Panc1 (cell line): ENCODE results near the gene RPS6KA1. TPM values are rescaled to one million over a fixed set of nuclear protein-coding genes. Genes with fewer than 3 reads are reported as not detected.
A peak's percentile ranks its signal among the peaks of the same experiment; 100 is the strongest.

Experiments
- ATAC-seq: fragments of 200-7000 bp; cut with Tn5 transposase; 2 replicates; pipeline ENCODE4 v1.9.1; 2020; ENCODE audit warnings: mild to moderate bottlenecking, moderate library complexity
- BruUV-seq: library from RNA; stranded (reverse); fragments of 400-500 nt; replicated peaks from 2 replicates; lab custom pipeline; 2021; lab: Mats Ljungman, UMichigan
- CTCF ChIA-PET: fragments of 300-600 bp; sonication (Branson Sonifier 250); formaldehyde crosslinking; loops from one replicate; lab custom pipeline; 2022; ENCODE audit warnings: antibody characterized with exemption; lab: Charles Lee
- POLR2A ChIA-PET: fragments of 300-600 bp; sonication (Branson Sonifier 250); formaldehyde crosslinking; loops from one replicate; lab custom pipeline; 2022; ENCODE audit warnings: antibody characterized with exemption; lab: Charles Lee
- DNase-seq: peaks from one replicate; pipeline ENCODE4 v3.0.0-alpha.2; 2010; ENCODE audit warnings: low read depth, low spot score
- H3K27ac ChIP-seq: 2 replicates; pipeline ENCODE4 v1.5.1; 2011; ENCODE audit warnings: mild to moderate bottlenecking, low read length, inconsistent platforms
- H3K27me3 ChIP-seq: fragments of 200-500 bp; sonication (Bioruptor generic); 2 replicates; pipeline ENCODE4 v1.6.0; 2014; ENCODE audit warnings: low read length, inconsistent platforms; ENCODE audit not compliant: control insufficient read depth, insufficient read depth
- H3K36me3 ChIP-seq: fragments of 200-500 bp; sonication (Bioruptor generic); 2 replicates; pipeline ENCODE4 v1.5.1; 2014; ENCODE audit warnings: inconsistent platforms, mild to moderate bottlenecking, low read length, moderate library complexity; ENCODE audit not compliant: control insufficient read depth, insufficient read depth
- H3K4me1 ChIP-seq: 2 replicates; pipeline ENCODE4 v1.5.1; 2011; ENCODE audit warnings: inconsistent platforms, mild to moderate bottlenecking, low read length, moderate library complexity; ENCODE audit not compliant: control insufficient read depth, insufficient read depth
- H3K4me3 ChIP-seq, 2 experiments: 2 replicates each; pipeline ENCODE4 v1.5.1; 2011 to 2012; ENCODE audit warnings: low read depth in 2 of 2, low read length in 2 of 2, mild to moderate bottlenecking in 2 of 2, inconsistent platforms in 1 of 2, moderate library complexity in 1 of 2
- H3K9me3 ChIP-seq: fragments of 200-500 bp; sonication (Bioruptor generic); 2 replicates; pipeline ENCODE4 v1.5.1; 2014; ENCODE audit warnings: low read depth, mild to moderate bottlenecking, inconsistent platforms, low read length, moderate library complexity; ENCODE audit not compliant: control insufficient read depth, insufficient read depth
- CTCF ChIP-seq: fragments of 450-650 bp; IDR thresholded peaks from 2 replicates; pipeline ENCODE4 v1.5.1; 2017; ENCODE audit warnings: mild to moderate bottlenecking
- POLR2AphosphoS5 ChIP-seq: IDR thresholded peaks from 2 replicates; pipeline ENCODE4 v1.6.1; 2012; ENCODE audit warnings: mild to moderate bottlenecking, low read depth, low read length, moderate library complexity
- REST ChIP-seq, 2 experiments: IDR thresholded peaks; 2 replicates each; pipeline ENCODE4 v1.6.1; 2011 to 2012; ENCODE audit warnings: low read depth in 2 of 2, control low read depth in 1 of 2, low read length in 1 of 2, mild to moderate bottlenecking in 1 of 2, moderate library complexity in 1 of 2; ENCODE audit not compliant: insufficient read depth in 1 of 2
- SIN3A ChIP-seq: IDR thresholded peaks from 2 replicates; pipeline ENCODE4 v1.6.1; 2012; ENCODE audit warnings: low read depth, mild to moderate bottlenecking, low read length, moderate library complexity, borderline replicate concordance; ENCODE audit not compliant: insufficient read depth
- TCF7L2 ChIP-seq: IDR thresholded peaks from 2 replicates; pipeline ENCODE4 v1.6.1; 2011; ENCODE audit warnings: mild to moderate bottlenecking, low read depth, low read length, inconsistent platforms
- in situ Hi-C: cut with HindIII; loops from 2 replicates; pipeline ENCODE4 v1.10.0; 2016; ENCODE audit warnings: low sequenced_read_pairs, low pct_unique_long_range_greater_than_20kb
- intact Hi-C: fragments of 100-400 bp; cut with micrococcal nuclease; formaldehyde crosslinking; loops from one replicate; pipeline ENCODE4 v1.10.0; 2022; ENCODE audit not compliant: unreplicated experiment
- total RNA-seq: library from RNA; stranded (reverse); gene quantifications from one replicate; pipeline ENCODE4 v1.2.1, GENCODE V29; 2021; ENCODE audit not compliant: unreplicated experiment

The RPS6KA1 gene
- total RNA-seq, 1 experiment from 2014 or later: 44.0 TPM

GRCh38 chr1:26537951-26538352 lies 8.4 kb downstream of the RPS6KA1 start:
- intact Hi-C loops: loop anchor here (10.0 kb wide), 1 partner anchor 63 kb away; the partner anchor contains the start of gene HMGN2
- no TSS peak for BruUV-seq
- TF ChIP-seq CTCF (no peak), POLR2AphosphoS5 (no peak), REST (IDR thresholded peaks at IDR 0.05; ENCODE audit: insufficient read depth in 1 of 2, low read depth in 2 of 2, low read length in 1 of 2) (no peak), SIN3A (no peak), TCF7L2 (no peak)
- Histone ChIP-seq H3K9me3 (no peaks in the 10 kb centered on the region), H3K4me1 (peaks cover 3% of the 10 kb centered on the region; the same call in 1 of the 2 replicates), H3K27ac (no peak overlapping the region), H3K4me3 (no peak overlapping the region), H3K36me3 (no peaks in the 10 kb centered on the region), H3K27me3 (no peaks in the 10 kb centered on the region)
- peak; percentile 49; the same call in 1 of the 2 replicates for ATAC-seq
- in situ Hi-C loops: no loop called here
- CTCF ChIA-PET: interaction anchor here (0.6 to 1.5 kb wide), 5 partner anchors 10 to 95 kb away, joined by 3 to 8 read pairs (median 6); no protein-coding TSS in a partner anchor
- POLR2A ChIA-PET: interaction anchor here (0.6 kb wide), 1 partner anchor 145 kb away, joined by 6 read pairs; no protein-coding TSS in a partner anchor
- no peak for DNase-seq

- no TSS peak for BruUV-seq
- no peaks in the 10 kb centered on the region for H3K9me3 ChIP-seq
These were observed 9.2 kb downstream of the RPS6KA1 start for GRCh38 chr1:26538480-26539412.

More at GRCh38 chr1:26538480-26539412, 9.2 kb downstream of the RPS6KA1 start:
- ATAC-seq: peak; percentile 75
- TF ChIP-seq CTCF (peak; percentile 74; the same call in 1 of the 2 replicates), REST (IDR thresholded peaks at IDR 0.05; ENCODE audit: insufficient read depth in 1 of 2, low read depth in 2 of 2, low read length in 1 of 2) (no peak)
- Histone ChIP-seq H3K27me3 (no peaks in the 10 kb centered on the region), H3K4me3 (no peak overlapping the region), H3K4me1 (peaks cover 3% of the 10 kb centered on the region; the same call in 1 of the 2 replicates), H3K36me3 (no peaks in the 10 kb centered on the region), H3K27ac (no peak overlapping the region)
- ChIA-PET CTCF (interaction anchor here (0.6 to 1.5 kb wide), 4 partner anchors 11 to 94 kb away, joined by 3 to 8 read pairs (median 5); no protein-coding TSS in a partner anchor), POLR2A (no interaction called here)
- peak; percentile 28 for DNase-seq
- intact Hi-C loops: loop anchor here (10.0 kb wide), 1 partner anchor 64 kb away; the partner anchor contains the start of gene HMGN2
- in situ Hi-C loops: no loop called here
